SK-N-SH (cell line): ENCODE results near the gene CREB3. TPM values are rescaled to one million over a fixed set of nuclear protein-coding genes. Genes with fewer than 3 reads are reported as not detected.

ENCODE experiments used
- CTCF ChIA-PET: fragments of 300-600, 350-600 bp; formaldehyde crosslinking; extraction: SDS; loops from one replicate; lab custom pipeline; 2021; lab: Yijun Ruan, JAX
- POLR2A ChIA-PET: fragments of 350-600 bp; sonication (Branson Sonifier 250); formaldehyde crosslinking; extraction: SDS; loops from one replicate; lab custom pipeline; 2020; ENCODE audit warnings: antibody characterized with exemption, inconsistent platforms; lab: Yijun Ruan, JAX
- DNase-seq: peaks from one replicate; pipeline ENCODE4 v3.0.0; 2012
- H2AFZ ChIP-seq: fragments of 200-600 bp; sonication (generic); 2 replicates; pipeline ENCODE4 v1.8.1; 2016; ENCODE audit warnings: antibody characterized with exemption, mild to moderate bottlenecking, low read depth
- H3F3A ChIP-seq: fragments of 200-600 bp; sonication (generic); replicated peaks from 2 replicates; pipeline ENCODE3; 2016; ENCODE audit warnings: antibody characterized with exemption, mild to moderate bottlenecking; ENCODE audit not compliant: insufficient read depth
- H3K27ac ChIP-seq, 2 experiments: fragments of 200-500 bp in 1 of 2; fragments of 200-600 bp in 1 of 2; sonication (Bioruptor generic) in 1 of 2; sonication (generic), shearing (Covaris generic) in 1 of 2; 2 replicates each; pipeline versions ENCODE4 v1.5.1 to v1.6.1; 2014 to 2016; ENCODE audit warnings: low read depth in 2 of 2, inconsistent platforms in 1 of 2, low read length in 1 of 2, mild to moderate bottlenecking in 1 of 2, mixed read lengths in 1 of 2
- H3K27me3 ChIP-seq: fragments of 200-600 bp; sonication (generic), shearing (Covaris generic); 2 replicates; pipeline ENCODE4 v1.6.1; 2016; ENCODE audit warnings: mixed run types; ENCODE audit not compliant: insufficient read depth
- H3K36me3 ChIP-seq, 2 experiments: fragments of 200-500 bp in 1 of 2; fragments of 200-600 bp in 1 of 2; sonication (Bioruptor generic) in 1 of 2; sonication (generic) in 1 of 2; replicated peaks in 1 of 2; 2 replicates each; pipeline versions ENCODE3 to v1.5.1; 2014 to 2016; ENCODE audit warnings: low read length in 1 of 2, mild to moderate bottlenecking in 1 of 2; ENCODE audit not compliant: insufficient read depth in 2 of 2, control insufficient read depth in 1 of 2
- H3K4me1 ChIP-seq, 2 experiments: fragments of 200-500 bp in 1 of 2; fragments of 200-600 bp in 1 of 2; sonication (Bioruptor generic) in 1 of 2; sonication (generic), shearing (Covaris generic) in 1 of 2; 2 replicates each; pipeline versions ENCODE4 v1.5.1 to v1.6.1; 2014 to 2016; ENCODE audit warnings: low read depth in 1 of 2, low read length in 1 of 2, mixed run types in 1 of 2; ENCODE audit not compliant: insufficient read depth in 2 of 2, control insufficient read depth in 1 of 2
- H3K4me2 ChIP-seq: fragments of 200-600 bp; sonication (generic), shearing (Covaris generic); 2 replicates; pipeline ENCODE4 v1.6.1; 2017; ENCODE audit warnings: mixed run types
- H3K4me3 ChIP-seq, 2 experiments: fragments of 200-500 bp in 1 of 2; fragments of 200-600 bp in 1 of 2; sonication (Bioruptor generic) in 1 of 2; sonication (generic), shearing (Covaris generic) in 1 of 2; 2 replicates each; pipeline versions ENCODE4 v1.5.1 to v1.8.1; 2014 to 2016; ENCODE audit warnings: low read depth in 2 of 2, inconsistent platforms in 1 of 2, low read length in 1 of 2, mild to moderate bottlenecking in 1 of 2, mixed read lengths in 1 of 2, moderate library complexity in 1 of 2
- H3K79me2 ChIP-seq: fragments of 200-600 bp; sonication (generic); 2 replicates; pipeline ENCODE4 v1.8.1; 2017; ENCODE audit warnings: mild to moderate bottlenecking; ENCODE audit not compliant: insufficient read depth
- H3K9ac ChIP-seq: fragments of 200-600 bp; sonication (generic); 2 replicates; pipeline ENCODE4 v1.6.1; 2017; ENCODE audit warnings: mixed run types
- H3K9me2 ChIP-seq: fragments of 200-600 bp; sonication (generic); 2 replicates; pipeline ENCODE4 v1.6.1; 2017; ENCODE audit warnings: mixed run types
- H3K9me3 ChIP-seq: fragments of 200-600 bp; sonication (generic); 2 replicates; pipeline ENCODE4 v1.6.1; 2017; ENCODE audit warnings: mixed run types, mild to moderate bottlenecking, moderate library complexity
- H4K20me1 ChIP-seq: fragments of 200-600 bp; sonication (generic); 2 replicates; pipeline ENCODE4 v1.6.1; 2017; ENCODE audit warnings: mild to moderate bottlenecking, mixed run types; ENCODE audit not compliant: insufficient read depth
- CHD2 ChIP-seq: fragments of 150-350 bp; IDR thresholded peaks from 2 replicates; pipeline ENCODE4 v1.6.1; 2018; ENCODE audit warnings: low read length; ENCODE audit not compliant: partially characterized antibody
- CTCF ChIP-seq: fragments of 200-600 bp; sonication (generic); IDR thresholded peaks from 2 replicates; pipeline ENCODE4 v1.6.1; 2017; ENCODE audit warnings: antibody characterized with exemption, mild to moderate bottlenecking, moderate library complexity
- ELF1 ChIP-seq: IDR thresholded peaks from 2 replicates; pipeline ENCODE4 v1.4.0; 2012
- EP300 ChIP-seq, 2 experiments: IDR thresholded peaks; 2 replicates each; pipeline versions ENCODE4 v1.4.0 to v1.6.1; 2012; ENCODE audit warnings: borderline replicate concordance in 1 of 2, low read depth in 1 of 2, low read length in 1 of 2
- EZH2phosphoT487 ChIP-seq: fragments of 200-600 bp; sonication (generic); IDR thresholded peaks from 2 replicates; pipeline ENCODE4 v1.6.1; 2017; ENCODE audit warnings: low read depth, mixed run types, mild to moderate bottlenecking, antibody characterized with exemption, moderate library complexity, borderline replicate concordance
- FOSL2 ChIP-seq: IDR thresholded peaks from 2 replicates; pipeline ENCODE4 v1.4.0; 2012; ENCODE audit warnings: low read depth, mild to moderate bottlenecking, moderate library complexity, borderline replicate concordance
- GABPA ChIP-seq: IDR thresholded peaks from 2 replicates; pipeline ENCODE4 v1.4.0; 2012; ENCODE audit warnings: low read depth, mild to moderate bottlenecking
- GATA2 ChIP-seq: sonication (generic); formaldehyde crosslinking; IDR thresholded peaks from 2 replicates; pipeline ENCODE4 v1.5.0; 2020; ENCODE audit warnings: mild to moderate bottlenecking, missing genetic modification reagents
- JUND ChIP-seq: IDR thresholded peaks from 2 replicates; pipeline ENCODE4 v1.4.0; 2012
- NFIC ChIP-seq: IDR thresholded peaks from 2 replicates; pipeline ENCODE4 v1.4.0; 2012; ENCODE audit warnings: borderline replicate concordance
- PBX3 ChIP-seq: IDR thresholded peaks from 2 replicates; pipeline ENCODE4; 2012
- RAD21 ChIP-seq: IDR thresholded peaks from 2 replicates; pipeline ENCODE4 v1.6.1; 2012; ENCODE audit warnings: mild to moderate bottlenecking, low read length
- RCOR1 ChIP-seq: fragments of 150-350 bp; IDR thresholded peaks from 2 replicates; pipeline ENCODE4 v1.6.1; 2017; ENCODE audit warnings: antibody characterized with exemption, low read length
- RFX5 ChIP-seq: IDR thresholded peaks from 2 replicates; pipeline ENCODE4 v1.6.1; 2012; ENCODE audit warnings: mild to moderate bottlenecking, improper control_type of control experiment, low read length
- SIN3A ChIP-seq: IDR thresholded peaks from 2 replicates; pipeline ENCODE4 v1.6.1; 2012; ENCODE audit warnings: low read depth, mild to moderate bottlenecking, low read length, moderate library complexity, borderline replicate concordance
- TAF1 ChIP-seq: IDR thresholded peaks from 2 replicates; pipeline ENCODE4 v1.6.1; 2012; ENCODE audit warnings: low read depth, mild to moderate bottlenecking, low read length, moderate library complexity, borderline replicate concordance
- TCF12 ChIP-seq: IDR thresholded peaks from 2 replicates; pipeline ENCODE4 v1.4.0; 2012
- TEAD4 ChIP-seq: IDR thresholded peaks from 2 replicates; pipeline ENCODE4 v1.4.0; 2012; ENCODE audit warnings: mild to moderate bottlenecking, borderline replicate concordance; ENCODE audit not compliant: insufficient read depth
- USF1 ChIP-seq: IDR thresholded peaks from 2 replicates; pipeline ENCODE4 v1.4.0; 2012; ENCODE audit warnings: low read depth, borderline replicate concordance
- USF2 ChIP-seq: fragments of 150-350 bp; IDR thresholded peaks from 2 replicates; pipeline ENCODE4 v1.6.1; 2017; ENCODE audit warnings: antibody characterized with exemption, low read length, low read depth, borderline replicate concordance
- YY1 ChIP-seq: IDR thresholded peaks from 2 replicates; pipeline ENCODE4 v1.4.0; 2012; ENCODE audit warnings: low read depth, mild to moderate bottlenecking
- WGBS: methylation state at CpG from one replicate; pipeline ENCODE4 v1.1.6; 2017; ENCODE audit warnings: low lambda C conversion rate; 5-methylcytosine and 5-hydroxymethylcytosine counted together
- polyA plus RNA-seq, 3 experiments: library from polyadenylated mRNA; depleted of rRNA; stranded (reverse); fragments of >200 nt; gene quantifications; 2 replicates each; pipeline ENCODE4 v1.2.3, GENCODE V29; 2012

Gene CREB3
- polyA plus RNA-seq, 1 of the 3 experiments (the other 2 are of a cell fraction) = 38.6 TPM

GRCh38 chr9:35745569-35745968, 13.1 kb downstream of the CREB3 start:
- Histone ChIP-seq H3F3A (peaks cover 7% of the 10 kb centered on the region), H3K36me3 (peaks cover 37 to 40% of the 10 kb centered on the region in 2 experiments), H3K9ac (no peak overlapping the region), H3K9me3 (no peaks in the 10 kb centered on the region), H3K4me2 (peak overlapping the region; percentile 82), H3K4me3 (peak overlapping the region; percentile 19 to 97; a peak in 2 of 4 replicates), H3K27ac (peak overlapping the region in 1 of 2 experiments; percentile 80; a peak in 1 of 4 replicates), H3K27me3 (no peaks in the 10 kb centered on the region), H3K4me1 (peaks cover 12 to 31% of the 10 kb centered on the region in 2 experiments; a peak in 2 of 4 replicates), H4K20me1 (peaks cover 31% of the 10 kb centered on the region), H3K9me2 (no peaks in the 10 kb centered on the region), H3K79me2 (peaks cover 91% of the 10 kb centered on the region), H2AFZ (no peak overlapping the region)
- WGBS = 32% methylated on average over 1 of the region's 1 CpG
- TF ChIP-seq GATA2 (CRISPR knock-in tag) (peak; percentile 37; the same call in 1 of the 2 replicates), FOSL2 (no peak), EP300 (IDR thresholded peaks at IDR 0.05; ENCODE audit: borderline replicate concordance in 1 of 2, low read depth in 1 of 2, low read length in 1 of 2) (peak in 1 of 2 experiments; percentile 34; a peak in 1 of 4 replicates), YY1 (no peak)
- POLR2A ChIA-PET = no interaction called here
- DNase-seq = peak; percentile 68
- CTCF ChIA-PET = interaction anchor here (0.9 to 6.8 kb wide), 6 partner anchors 8 to 87 kb away, joined by 3 to 88 read pairs (median 7); partner anchors contain the start of gene CCDC107

- peak overlapping the region; percentile 90; the same call in 1 of the 2 replicates for H3K9ac ChIP-seq
- TF ChIP-seq SIN3A (no peak), GABPA (no peak), CHD2 (no peak), USF2 (no peak), NFIC (no peak), USF1 (no peak), JUND (no peak), PBX3 (no peak), CTCF (no peak), ELF1 (no peak), RCOR1 (no peak), RAD21 (no peak), RFX5 (no peak), TCF12 (no peak), TAF1 (no peak), EZH2phosphoT487 (no peak), TEAD4 (no peak)
- TF ChIP-seq, all 33 proteins: peak for 0
- H3K79me2 ChIP-seq = peaks cover 89% of the 10 kb centered on the region
These were observed 14.1 kb downstream of the CREB3 start for GRCh38 chr9:35746583-35746982.

More at GRCh38 chr9:35746583-35746982, 14.1 kb downstream of the CREB3 start:
- Histone ChIP-seq H3K9me2 (no peaks in the 10 kb centered on the region), H3K4me1 (peaks cover 12 to 33% of the 10 kb centered on the region in 2 experiments; a peak in 2 of 4 replicates), H3K36me3 (peaks cover 37 to 45% of the 10 kb centered on the region in 2 experiments), H3K9me3 (no peaks in the 10 kb centered on the region), H3K27me3 (no peaks in the 10 kb centered on the region), H4K20me1 (peaks cover 31% of the 10 kb centered on the region), H3K4me2 (peak overlapping the region; percentile 82), H2AFZ (no peak overlapping the region), H3F3A (peaks cover 7% of the 10 kb centered on the region), H3K4me3 (peak overlapping the region; percentile 97 to 98), H3K27ac (peak overlapping the region in 1 of 2 experiments; percentile 44; a peak in 1 of 4 replicates)
- 61% methylated on average over 3 of the region's 3 CpGs for WGBS
- DNase-seq = no peak
- POLR2A ChIA-PET = interaction anchor here (0.9 kb wide), 1 partner anchor 10 kb away, joined by 4 read pairs; no protein-coding TSS in a partner anchor
- CTCF ChIA-PET = interaction anchor here (0.7 to 6.8 kb wide), 8 partner anchors 9 to 135 kb away, joined by 3 to 88 read pairs (median 10); no protein-coding TSS in a partner anchor
